HCT116 (cell line): ENCODE data around the gene NACC1. TPM values are rescaled to one million over a fixed set of nuclear protein-coding genes. Genes with fewer than 3 reads are reported as not detected.

Experiments
- ATAC-seq: fragments of 200-7000 bp; cut with Tn5 transposase; 2 replicates; pipeline ENCODE4 v1.9.1; 2020; ENCODE audit warnings: mild to moderate bottlenecking, moderate library complexity
- BruUV-seq: library from RNA; stranded (reverse); fragments of 400-500 nt; replicated peaks from 2 replicates; lab custom pipeline; 2021; lab: Mats Ljungman, UMichigan
- CTCF ChIA-PET: fragments of 300-600 bp; sonication (Branson Sonifier 250); formaldehyde crosslinking; loops from one replicate; lab custom pipeline; 2021; ENCODE audit warnings: antibody characterized with exemption; lab: Charles Lee
- POLR2A ChIA-PET: fragments of 300-600, 350-600 bp; sonication (Branson Sonifier 250); formaldehyde crosslinking; loops from one replicate; lab custom pipeline; 2021; ENCODE audit warnings: antibody characterized with exemption; lab: Charles Lee
- RAD21 ChIA-PET, 2 experiments: fragments of 300-600 bp; sonication (Branson Sonifier 250); formaldehyde crosslinking; loops; one replicate each; lab custom pipeline; 2023; ENCODE audit warnings: low total read pairs in 2 of 2; ENCODE audit not compliant: uncharacterized antibody in 2 of 2, unreplicated experiment in 2 of 2, low non-redundant PET in 1 of 2; lab: Charles Lee
- DNase-seq: peaks from one replicate; pipeline ENCODE4 v3.0.0-alpha.2; 2010; ENCODE audit warnings: low read depth, low spot score
- H2AFZ ChIP-seq: fragments of 200-600 bp; shearing (Covaris generic), sonication (generic); 2 replicates; pipeline ENCODE4 v1.6.1; 2017; ENCODE audit warnings: low read depth, mixed run types, mixed read lengths, antibody characterized with exemption, low read length; ENCODE audit not compliant: poor library complexity, severe bottlenecking
- H3K27ac ChIP-seq: 2 replicates; pipeline ENCODE4 v1.5.1; 2012; ENCODE audit warnings: low read depth, low read length
- H3K27me3 ChIP-seq: fragments of 200-600 bp; sonication (generic); 2 replicates; pipeline ENCODE4 v1.6.1; 2016; ENCODE audit warnings: mixed run types, low read length, mixed read lengths; ENCODE audit not compliant: insufficient read depth
- H3K36me3 ChIP-seq, 2 experiments: fragments of 200-500 bp in 1 of 2; fragments of 200-600 bp in 1 of 2; sonication (Bioruptor generic) in 1 of 2; sonication (generic) in 1 of 2; 2 replicates each; pipeline versions ENCODE4 v1.5.1 to v1.6.1; 2014 to 2016; ENCODE audit warnings: low read length in 2 of 2, inconsistent platforms in 1 of 2, mixed read lengths in 1 of 2, mixed run types in 1 of 2; ENCODE audit not compliant: insufficient read depth in 2 of 2, control insufficient read depth in 1 of 2
- H3K4me1 ChIP-seq, 2 experiments: fragments of 200-600 bp in 1 of 2; sonication (generic) in 1 of 2; 2 replicates each; pipeline versions ENCODE4 v1.5.1 to v1.6.1; 2012 to 2017; ENCODE audit warnings: low read length in 2 of 2, inconsistent platforms in 1 of 2, mild to moderate bottlenecking in 1 of 2, mixed read lengths in 1 of 2, mixed run types in 1 of 2, moderate library complexity in 1 of 2; ENCODE audit not compliant: insufficient read depth in 2 of 2, control insufficient read depth in 1 of 2
- H3K4me2 ChIP-seq: fragments of 200-600 bp; sonication (generic); 2 replicates; pipeline ENCODE4 v1.6.1; 2017; ENCODE audit warnings: mixed run types, low read length, mixed read lengths
- H3K4me3 ChIP-seq, 2 experiments: fragments of 200-600 bp in 1 of 2; sonication (generic) in 1 of 2; replicated peaks in 1 of 2; 2 replicates each; pipeline ENCODE4 v1.5.1; 2011 to 2016; ENCODE audit warnings: low read length in 2 of 2, control low read depth in 1 of 2, low read depth in 1 of 2, mild to moderate bottlenecking in 1 of 2, mixed read lengths in 1 of 2, mixed run types in 1 of 2
- H3K79me2 ChIP-seq: fragments of 200-600 bp; sonication (generic); 2 replicates; pipeline ENCODE4 v1.6.1; 2017; ENCODE audit warnings: mild to moderate bottlenecking, mixed run types, low read length, moderate library complexity, mixed read lengths; ENCODE audit not compliant: insufficient read depth
- H3K9ac ChIP-seq: fragments of 200-600 bp; sonication (generic); 2 replicates; pipeline ENCODE4 v1.6.1; 2016; ENCODE audit warnings: low read length, mixed read lengths
- H3K9me2 ChIP-seq: fragments of 200-600 bp; sonication (generic), shearing (Covaris generic); 2 replicates; pipeline ENCODE4 v1.6.1; 2017; ENCODE audit warnings: mixed run types, mild to moderate bottlenecking, moderate library complexity; ENCODE audit not compliant: insufficient read depth
- H3K9me3 ChIP-seq, 2 experiments: fragments of 200-500 bp in 1 of 2; fragments of 200-600 bp in 1 of 2; sonication (Bioruptor generic) in 1 of 2; sonication (generic) in 1 of 2; 2 replicates each; pipeline ENCODE4 v1.6.1; 2014 to 2017; ENCODE audit warnings: low read length in 2 of 2, mixed read lengths in 2 of 2, inconsistent platforms in 1 of 2, low read depth in 1 of 2, mild to moderate bottlenecking in 1 of 2, mixed run types in 1 of 2, moderate library complexity in 1 of 2; ENCODE audit not compliant: control insufficient read depth in 1 of 2, insufficient read depth in 1 of 2
- H4K20me1 ChIP-seq: fragments of 200-600 bp; sonication (generic), shearing (Covaris generic); 2 replicates; pipeline ENCODE4 v1.6.1; 2017; ENCODE audit warnings: mixed run types, mild to moderate bottlenecking, moderate library complexity; ENCODE audit not compliant: insufficient read depth
- JUND ChIP-seq: IDR thresholded peaks from 2 replicates; pipeline ENCODE4 v1.6.1; 2012
- intact Hi-C: fragments of 100-400 bp; cut with micrococcal nuclease; formaldehyde crosslinking; loops from 2 replicates; pipeline ENCODE4 v1.10.0; 2022
- total RNA-seq: library from RNA; stranded (reverse); gene quantifications from one replicate; pipeline ENCODE4 v1.2.1, GENCODE V29; 2021; ENCODE audit not compliant: unreplicated experiment

Gene NACC1
- total RNA-seq, 1 experiment from 2014 or later = 181 TPM

- ChIA-PET POLR2A (interaction anchor here (0.9 to 1.5 kb wide), 2 partner anchors 21 to 34 kb away, joined by 4 to 12 read pairs; no protein-coding TSS in a partner anchor), RAD21 (no interaction called here), CTCF (interaction anchor here (0.6 to 0.9 kb wide), 3 partner anchors 17 to 743 kb away, joined by 3 to 5 read pairs (median 4); no protein-coding TSS in a partner anchor)
- H3K4me3 ChIP-seq = no peak overlapping the region
- H3K36me3 ChIP-seq = no peaks in the 10 kb centered on the region
- H2AFZ ChIP-seq = no peak overlapping the region
- ATAC-seq (no peak), DNase-seq (no peak)
- no peak for TF ChIP-seq JUND
- no peaks in the 10 kb centered on the region for H3K27me3 ChIP-seq
- no peaks in the 10 kb centered on the region for H3K9me2 ChIP-seq
- H3K79me2 ChIP-seq = no peaks in the 10 kb centered on the region
- H3K9me3 ChIP-seq = no peaks in the 10 kb centered on the region
- H3K4me1 ChIP-seq = peaks cover 21 to 39% of the 10 kb centered on the region in 2 experiments; a peak in 3 of 4 replicates
- H3K9ac ChIP-seq = no peak overlapping the region
- H4K20me1 ChIP-seq = no peaks in the 10 kb centered on the region
- no TSS peak for BruUV-seq
- no peak overlapping the region for H3K4me2 ChIP-seq
- H3K27ac ChIP-seq = no peak overlapping the region
- intact Hi-C loops = no loop called here
These were observed 71.5 kb downstream of the NACC1 start for GRCh38 chr19:13189600-13189999.

Other genes with a start within 250 kb of the NACC1 start
- 36.6 TPM for gene DNASE2, start 236.8 kb upstream of the NACC1 start, total RNA-seq
- not detected for gene KLF1, start 231.1 kb upstream of the NACC1 start, total RNA-seq
- 23.2 TPM for gene GCDH, start 227.1 kb upstream of the NACC1 start, total RNA-seq
- gene SYCE2, start 199.0 kb upstream of the NACC1 start, total RNA-seq = 0.25 TPM
- gene FARSA, start 184.6 kb upstream of the NACC1 start, total RNA-seq = 129 TPM
- gene CALR, start 179.7 kb upstream of the NACC1 start, total RNA-seq = 739 TPM
- gene RAD23A, start 172.4 kb upstream of the NACC1 start, total RNA-seq = 163 TPM
- gene GADD45GIP1, start 161.0 kb upstream of the NACC1 start, total RNA-seq = 35.9 TPM
- gene DAND5, start 148.7 kb upstream of the NACC1 start, total RNA-seq = 0.25 TPM
- 34.8 TPM for gene NFIX, start 122.8 kb upstream of the NACC1 start, total RNA-seq
- gene LYL1, start 15.4 kb upstream of the NACC1 start, total RNA-seq = 2.6 TPM
- gene TRMT1, start 1.5 kb upstream of the NACC1 start, total RNA-seq = 84.4 TPM
- gene STX10, start 32.1 kb downstream of the NACC1 start, total RNA-seq = 149 TPM
- 247 TPM for gene IER2, start 32.1 kb downstream of the NACC1 start, total RNA-seq